Activated CD4-positive, alpha-beta T cell treated with anti-CD3 and anti-CD28 coated beads, Interleukin-2, Interleukin-4, amounts not matched to agents 100 ng/mL and 50 ng/mL, durations not matched to agents 16 hours and 8 hours (primary cell): Measurements from ENCODE around the gene OR5J2.
"Not testable (repeated sequence)": the region's sequence is repeated elsewhere in the genome, so short reads cannot be mapped to it uniquely, and the experiment has no call there.

Source experiments
- DNase-seq: peaks from one replicate; pipeline ENCODE4 v3.0.0-alpha.2; 2020; ENCODE audit warnings: low spot score

OR5J2 gene

DNA sequence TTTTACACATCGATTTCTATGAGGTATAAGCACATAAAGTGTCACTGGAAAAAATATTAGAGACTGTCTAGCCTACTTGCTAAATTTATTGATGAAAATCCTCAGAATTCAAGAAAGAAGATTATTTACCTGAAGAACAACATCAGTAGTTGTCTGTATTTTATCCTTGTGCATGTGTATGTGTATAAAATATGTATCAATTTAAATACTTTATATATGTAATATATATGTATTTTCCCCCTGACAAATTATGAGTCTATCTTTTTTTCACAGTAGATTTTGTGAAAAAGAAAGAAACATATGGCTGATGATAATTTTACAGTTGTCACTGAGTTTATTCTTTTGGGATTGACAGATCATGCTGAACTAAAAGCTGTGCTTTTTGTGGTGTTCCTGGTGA is at the start of gene OR5J2:
Gene OR5J2 (plus strand): TSS at position 301 of the 400 bp plus-strand sequence. CDS start 0 bp downstream, at position 301.
- DNase-seq, result no peak

DNA sequence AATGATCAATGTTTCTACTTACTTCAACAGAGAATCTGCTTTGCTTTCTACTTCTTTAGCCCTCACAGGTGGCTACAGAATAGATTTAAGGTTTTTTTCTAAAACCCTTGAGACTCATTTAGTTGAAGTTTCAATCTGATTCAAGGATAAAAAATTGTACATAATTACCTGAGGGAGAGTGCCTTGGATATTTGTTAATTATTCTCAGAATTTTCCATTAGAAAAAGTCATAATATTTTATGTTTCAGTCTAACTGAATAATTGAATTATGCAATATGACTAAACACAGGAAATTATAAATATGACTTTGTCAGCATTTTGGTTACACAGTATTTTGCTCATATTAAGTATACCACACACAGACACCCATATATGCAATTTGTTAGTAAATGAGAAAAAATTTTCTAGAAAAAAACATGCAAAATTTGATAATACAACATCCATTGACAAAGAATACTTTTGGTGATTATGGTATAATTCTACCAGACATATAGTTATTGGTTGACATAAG is 36.2 kb upstream of the OR5J2 start, which contains the start of gene OR8J3:
Gene OR8J3 (minus strand): TSS at position 51 of the 511 bp plus-strand sequence. CDS start 2,483 bp downstream, outside the sequence.
- DNase-seq, result no peak

DNA sequence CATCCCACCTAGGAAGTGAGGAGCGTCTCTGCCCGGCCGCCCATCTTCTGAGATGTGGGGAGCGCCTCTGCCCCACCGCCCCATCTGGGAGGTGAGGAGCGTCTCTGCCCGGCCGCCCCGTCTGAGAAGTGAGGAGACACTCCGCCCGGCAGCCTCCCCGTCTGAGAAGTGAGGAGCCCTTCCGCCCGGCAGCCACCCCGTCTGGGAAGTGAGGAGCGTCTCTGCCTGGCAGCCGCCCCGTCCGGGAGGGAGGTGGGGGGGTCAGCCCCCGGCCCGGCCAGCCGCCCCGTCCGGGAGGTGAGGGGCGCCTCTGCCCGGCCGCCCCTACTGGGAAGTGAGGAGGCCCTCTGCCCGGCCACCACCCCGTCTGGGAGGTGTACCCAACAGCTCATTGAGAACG is 32.7 kb upstream of the OR5J2 start:
- not testable (repeated sequence) for DNase-seq

GRCh38 chr11:56151376-56151775 is 25.0 kb upstream of the OR5J2 start:
- no peak for DNase-seq

GRCh38 chr11:56152333-56152732 is 24.1 kb upstream of the OR5J2 start:
- DNase-seq, result no peak

- DNase-seq, result no peak
These were observed 16.2 kb upstream of the OR5J2 start, which contains the start of gene OR8K5 for GRCh38 chr11:56160217-56160616. TSS of gene OR8K5 (minus strand) at chr11:56160317. CDS start at chr11:56160317, 0 bp downstream.

DNA sequence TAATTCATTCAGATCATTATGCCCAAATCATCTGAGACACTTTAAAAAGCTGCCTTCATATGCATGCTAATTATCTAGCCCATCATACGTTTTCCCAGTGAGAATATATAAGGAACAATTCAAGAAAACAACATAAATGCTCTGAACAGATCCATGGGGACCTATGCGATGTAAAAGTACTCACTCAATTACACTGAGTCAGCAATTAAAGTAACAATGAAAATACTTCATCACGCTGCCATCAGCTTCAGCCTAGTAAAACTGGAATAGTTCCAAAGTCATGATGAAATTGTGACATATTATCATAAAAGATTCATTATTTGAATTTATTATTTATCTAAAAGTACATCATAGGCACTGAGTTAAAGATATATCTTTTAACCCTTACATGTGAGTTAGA is 12.6 kb upstream of the OR5J2 start:
- no peak for DNase-seq

DNA sequence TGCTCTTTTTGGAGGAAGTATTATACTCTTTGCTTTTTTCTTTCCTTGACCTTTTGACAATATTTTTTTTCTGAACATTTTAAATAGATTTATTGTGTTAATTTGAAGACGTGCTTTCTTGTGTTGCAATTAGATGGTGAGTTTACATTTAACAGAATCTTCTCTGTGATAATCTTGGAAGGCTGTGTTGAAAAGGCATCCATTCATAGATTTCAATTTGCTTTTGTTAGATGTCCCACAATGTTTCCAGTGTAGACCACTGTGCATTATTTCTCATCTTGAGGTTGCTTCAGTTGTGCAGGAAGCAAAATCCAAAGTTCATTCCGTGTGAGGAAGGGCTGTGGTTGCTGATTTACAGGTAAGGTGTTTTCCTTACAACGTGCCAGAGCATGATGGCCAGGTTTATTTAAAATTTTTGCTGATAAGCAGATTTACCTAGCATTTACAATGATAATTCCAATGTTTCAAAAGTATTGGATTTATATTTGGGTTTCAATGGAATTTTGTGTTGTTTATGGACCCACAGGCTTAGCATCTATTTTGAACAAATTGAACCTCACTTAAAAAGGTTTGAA is 4.1 kb upstream of the OR5J2 start:
- DNase-seq, result no peak

DNA sequence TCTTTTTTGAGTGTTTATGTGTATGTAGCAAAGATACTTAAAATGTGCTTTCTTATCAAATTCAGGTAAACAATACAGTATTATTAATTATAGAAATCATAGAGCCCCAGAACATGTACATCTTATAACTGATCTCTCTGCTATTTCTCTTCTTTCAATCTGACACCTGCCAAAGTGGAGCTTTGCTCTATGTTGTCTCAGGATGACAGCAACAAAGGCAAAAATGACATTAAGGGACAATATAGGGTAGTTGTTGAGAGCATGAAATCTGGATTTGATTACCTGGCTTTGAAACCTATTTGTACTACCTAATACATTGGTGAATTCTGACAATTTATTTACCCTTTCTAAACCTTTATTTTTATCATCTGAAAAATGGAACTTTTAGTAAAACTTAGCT is 7.0 kb downstream of the OR5J2 start:
- no peak for DNase-seq

GRCh38 chr11:56188602-56189001 is 12.2 kb downstream of the OR5J2 start:
- no peak for DNase-seq

DNA sequence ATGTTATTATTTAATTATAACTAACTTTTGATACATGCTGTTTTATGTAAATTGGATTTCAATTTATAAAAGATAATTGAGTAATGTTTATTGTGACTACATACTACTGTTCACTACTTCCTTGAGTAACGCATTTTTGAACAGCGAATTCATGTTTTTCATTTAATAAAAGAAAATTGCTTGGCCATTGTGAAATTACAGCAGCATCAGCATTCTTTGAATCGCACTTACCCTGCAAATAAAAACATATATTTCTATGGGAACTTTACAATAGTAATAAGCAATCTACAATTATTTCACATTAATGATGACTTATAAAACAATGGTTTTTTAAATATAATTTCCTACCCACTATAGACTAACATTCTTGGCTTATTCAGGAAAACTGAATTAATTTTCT is 20.3 kb downstream of the OR5J2 start:
- DNase-seq, result no peak

GRCh38 chr11:56197367-56197766 is 20.9 kb downstream of the OR5J2 start:
- no peak for DNase-seq

DNA sequence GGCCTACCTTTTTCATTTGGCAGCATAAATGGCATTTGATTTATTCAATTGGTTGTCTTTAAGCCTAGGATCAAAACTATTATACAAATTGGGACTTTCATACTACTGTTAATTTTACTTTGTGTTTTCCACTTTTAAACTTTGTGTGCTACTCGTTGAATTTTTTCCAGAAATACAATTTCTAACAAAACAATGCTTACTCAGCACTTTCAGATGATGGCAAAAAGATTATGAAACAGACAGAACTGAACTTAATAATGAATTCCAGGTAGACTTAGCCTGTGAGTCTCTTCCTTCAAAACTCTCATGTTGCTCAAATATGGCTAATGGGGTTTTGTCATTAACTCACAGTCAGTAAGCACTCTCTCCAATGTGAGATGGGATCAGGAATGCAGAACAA is 31.4 kb downstream of the OR5J2 start:
- DNase-seq, result no peak

DNA sequence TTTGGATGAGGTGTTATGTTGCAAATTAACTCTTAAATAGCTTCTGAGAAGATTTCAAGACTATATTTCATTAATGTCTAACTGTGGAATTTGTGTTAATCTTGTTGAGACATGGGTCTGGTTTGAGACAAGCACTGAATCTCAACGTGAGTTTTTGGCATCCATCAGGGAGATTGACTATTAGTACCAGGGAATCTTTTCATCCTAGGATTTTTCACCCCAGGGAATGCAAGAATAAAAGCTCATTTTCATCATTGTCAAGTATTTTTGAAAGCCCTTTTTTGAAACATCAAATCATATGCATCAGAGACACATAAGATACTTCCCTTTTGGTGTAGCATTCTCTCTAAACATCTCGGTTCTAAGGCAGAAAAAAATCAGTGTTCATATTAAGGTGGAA is 38.1 kb downstream of the OR5J2 start:
- no peak for DNase-seq

- DNase-seq, result not testable (repeated sequence)
These were observed 43.3 kb downstream of the OR5J2 start for GRCh38 chr11:56219735-56220134.
